Activated B cell treated with CpG ODN at 0.5 μM for 24 hours (primary cell): ENCODE measurements around the gene NT5C3B. TPM values are rescaled to one million over a fixed set of nuclear protein-coding genes. Genes with fewer than 3 reads are reported as not detected.
A peak's percentile ranks its signal among the peaks of the same experiment; 100 is the strongest.
"Not testable (repeated sequence)": the region's sequence is repeated elsewhere in the genome, so short reads cannot be mapped to it uniquely, and the experiment has no call there.

Source experiments
- ATAC-seq: fragments of 200-7000 bp; cut with Tn5 transposase; one replicate; pipeline ENCODE4 v1.10.0; 2021; ENCODE audit warnings: low read depth, mild to moderate bottlenecking, moderate library complexity
- CTCF ChIA-PET: fragments of 350-600 bp; sonication (Branson Sonifier 250); formaldehyde crosslinking; loops from one replicate; lab custom pipeline; 2021; ENCODE audit warnings: antibody characterized with exemption; lab: Charles Lee
- POLR2A ChIA-PET: fragments of 350-600 bp; sonication (Branson Sonifier 250); formaldehyde crosslinking; loops from one replicate; lab custom pipeline; 2021; ENCODE audit warnings: antibody characterized with exemption; lab: Charles Lee
- DNase-seq: peaks from one replicate; pipeline ENCODE4 v3.0.0; 2022
- H3K27ac Mint-ChIP-seq: one replicate; pipeline ENCODE4 v1.8.0; 2020; ENCODE audit warnings: mixed read lengths
- H3K27me3 Mint-ChIP-seq: one replicate; pipeline ENCODE4 v1.8.0; 2021; ENCODE audit warnings: mixed read lengths
- H3K36me3 Mint-ChIP-seq: one replicate; pipeline ENCODE4 v1.8.0; 2021; ENCODE audit warnings: low read depth, mixed read lengths
- H3K4me1 Mint-ChIP-seq: one replicate; pipeline ENCODE4 v1.8.0; 2021; ENCODE audit warnings: mixed read lengths
- H3K4me3 Mint-ChIP-seq: one replicate; pipeline ENCODE4 v1.8.0; 2020; ENCODE audit warnings: mild to moderate bottlenecking, mixed read lengths
- H3K9me3 Mint-ChIP-seq: one replicate; pipeline ENCODE4 v1.8.0; 2020; ENCODE audit warnings: mixed read lengths
- intact Hi-C: fragments of 100-400 bp; cut with micrococcal nuclease; formaldehyde crosslinking; loops from one replicate; pipeline ENCODE4 v1.15.1; 2024
- total RNA-seq: library from RNA; stranded (reverse); gene quantifications from 2 replicates; pipeline ENCODE4 v1.2.3, GENCODE V29; 2022
- TF ChIP-seq, protein P1 (sequence below): fragments of 200-600 bp; IDR thresholded peaks from one replicate; pipeline ENCODE4 v1.8.0; 2022; ENCODE audit warnings: antibody characterized with exemption, mild to moderate bottlenecking

Gene NT5C3B
- total RNA-seq, result 38.7 and 41.0 TPM in 2 replicates

DNA sequence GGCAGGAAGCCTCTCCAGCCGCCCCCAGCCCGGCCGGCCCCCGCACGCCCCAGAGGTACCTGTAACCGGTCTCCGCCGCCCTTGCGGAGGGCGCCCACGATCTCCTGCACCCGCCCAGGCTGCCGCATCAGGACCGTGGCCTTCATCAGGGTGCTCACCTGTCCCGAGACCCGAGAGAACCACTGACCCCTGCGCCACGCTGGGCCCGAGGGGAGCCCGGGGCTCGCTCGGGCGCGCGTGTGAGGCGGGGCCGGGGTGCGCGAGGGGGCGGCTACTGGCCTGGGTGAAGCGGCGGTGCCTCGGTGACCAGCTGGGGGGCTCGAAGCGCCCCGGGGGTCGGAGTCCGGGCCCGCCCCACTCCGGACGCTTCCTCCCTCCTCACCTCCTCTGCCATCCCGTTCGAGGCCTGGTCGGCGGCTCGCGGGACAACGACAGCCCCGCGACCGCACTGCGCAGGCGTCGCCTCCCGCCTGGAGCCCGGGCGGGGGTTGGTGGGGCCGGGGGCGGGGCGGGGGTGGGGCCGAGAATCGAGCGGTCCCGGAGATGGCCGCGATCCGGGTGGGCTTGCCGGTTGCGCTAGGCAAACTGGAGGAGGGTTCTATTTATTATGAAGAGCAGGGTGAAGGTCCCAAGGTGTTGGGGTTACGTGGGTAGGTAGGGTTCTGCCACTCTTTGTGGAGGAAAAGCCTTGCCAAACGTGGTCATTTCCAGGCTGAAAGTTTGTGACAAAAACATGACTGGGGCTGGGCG lies at the start of gene NT5C3B:
TSS of gene NT5C3B (minus strand) at position 433 of the 750 bp plus-strand sequence. CDS start at position 394, 39 bp downstream.
- Mint-ChIP-seq H3K36me3 (peaks cover 13% of the 10 kb centered on the region), H3K4me3 (peak within 1 kb of the TSS; percentile 87), H3K9me3 (no peaks in the 10 kb centered on the region), H3K4me1 (peaks cover 13% of the 10 kb centered on the region), H3K27me3 (no peaks in the 10 kb centered on the region), H3K27ac (peak within 1 kb of the TSS; percentile 41)
- intact Hi-C loops, result no loop called here
- POLR2A ChIA-PET, result interaction anchor here (1.3 to 2.7 kb wide), 3 partner anchors 29 to 147 kb away, joined by 4 to 10 read pairs (median 4); partner anchors contain the start of genes EIF1, JUP and KLHL11
- CTCF ChIA-PET, result interaction anchor here (0.7 kb wide), 1 partner anchor 26 kb away, joined by 3 read pairs; no protein-coding TSS in a partner anchor
- TF ChIP-seq, protein P1, sequence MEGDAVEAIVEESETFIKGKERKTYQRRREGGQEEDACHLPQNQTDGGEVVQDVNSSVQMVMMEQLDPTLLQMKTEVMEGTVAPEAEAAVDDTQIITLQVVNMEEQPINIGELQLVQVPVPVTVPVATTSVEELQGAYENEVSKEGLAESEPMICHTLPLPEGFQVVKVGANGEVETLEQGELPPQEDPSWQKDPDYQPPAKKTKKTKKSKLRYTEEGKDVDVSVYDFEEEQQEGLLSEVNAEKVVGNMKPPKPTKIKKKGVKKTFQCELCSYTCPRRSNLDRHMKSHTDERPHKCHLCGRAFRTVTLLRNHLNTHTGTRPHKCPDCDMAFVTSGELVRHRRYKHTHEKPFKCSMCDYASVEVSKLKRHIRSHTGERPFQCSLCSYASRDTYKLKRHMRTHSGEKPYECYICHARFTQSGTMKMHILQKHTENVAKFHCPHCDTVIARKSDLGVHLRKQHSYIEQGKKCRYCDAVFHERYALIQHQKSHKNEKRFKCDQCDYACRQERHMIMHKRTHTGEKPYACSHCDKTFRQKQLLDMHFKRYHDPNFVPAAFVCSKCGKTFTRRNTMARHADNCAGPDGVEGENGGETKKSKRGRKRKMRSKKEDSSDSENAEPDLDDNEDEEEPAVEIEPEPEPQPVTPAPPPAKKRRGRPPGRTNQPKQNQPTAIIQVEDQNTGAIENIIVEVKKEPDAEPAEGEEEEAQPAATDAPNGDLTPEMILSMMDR, result no peak
- DNase-seq (peak; percentile 65), ATAC-seq (peak; percentile 87)

DNA sequence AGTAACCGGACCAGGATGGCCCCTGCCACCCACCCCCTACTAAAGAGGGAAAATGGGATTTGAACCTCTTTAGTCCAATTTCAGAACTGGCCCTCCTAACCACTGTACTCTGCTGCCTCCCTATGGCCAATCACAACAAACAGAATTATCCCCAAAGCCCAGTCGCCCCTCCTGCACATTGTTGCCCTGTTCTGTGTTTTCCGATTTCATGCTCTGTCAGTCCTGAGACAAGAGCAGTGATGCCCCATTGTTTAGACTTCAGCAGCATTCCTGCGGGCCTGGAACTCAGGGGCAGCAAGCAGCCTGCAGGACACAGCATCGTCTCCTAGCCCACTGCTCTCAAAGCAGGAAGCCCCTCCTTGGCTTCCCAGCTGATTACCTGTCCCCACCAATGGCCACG lies 49.7 kb upstream of the NT5C3B start:
- Mint-ChIP-seq H3K27me3 (no peaks in the 10 kb centered on the region), H3K27ac (no peak overlapping the region), H3K4me3 (no peak overlapping the region), H3K36me3 (peaks cover 79% of the 10 kb centered on the region), H3K4me1 (no peaks in the 10 kb centered on the region), H3K9me3 (no peaks in the 10 kb centered on the region)
- TF ChIP-seq, protein P1, result no peak
- ATAC-seq (no peak), DNase-seq (no peak)
- ChIA-PET CTCF (no interaction called here), POLR2A (no interaction called here)
- intact Hi-C loops, result loop anchor here (1.0 kb wide), 1 partner anchor 147 kb away; no protein-coding TSS in a partner anchor

DNA sequence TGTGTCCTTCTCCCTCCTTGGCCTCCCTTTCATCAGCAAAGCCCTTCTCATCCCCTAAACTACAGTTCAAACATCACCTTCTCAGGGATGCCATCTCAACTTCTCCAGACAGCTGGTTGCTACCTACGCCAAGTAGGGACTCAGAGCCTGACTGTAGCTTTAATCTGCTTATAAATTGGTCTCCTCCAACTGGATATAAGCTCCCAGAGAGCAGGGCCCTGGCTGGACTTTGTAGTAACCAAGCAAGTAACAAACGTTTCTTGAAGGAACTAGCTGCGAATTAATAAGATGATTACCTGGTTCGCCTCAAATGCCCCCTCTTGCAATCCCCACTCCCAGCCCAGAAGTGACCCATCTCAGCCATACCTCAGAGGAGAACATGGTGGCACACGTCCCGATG lies 46.7 kb upstream of the NT5C3B start:
- no peak overlapping the region for H3K4me3 Mint-ChIP-seq
- CTCF ChIA-PET, result no interaction called here
- peaks cover 82% of the 10 kb centered on the region for H3K36me3 Mint-ChIP-seq

DNA sequence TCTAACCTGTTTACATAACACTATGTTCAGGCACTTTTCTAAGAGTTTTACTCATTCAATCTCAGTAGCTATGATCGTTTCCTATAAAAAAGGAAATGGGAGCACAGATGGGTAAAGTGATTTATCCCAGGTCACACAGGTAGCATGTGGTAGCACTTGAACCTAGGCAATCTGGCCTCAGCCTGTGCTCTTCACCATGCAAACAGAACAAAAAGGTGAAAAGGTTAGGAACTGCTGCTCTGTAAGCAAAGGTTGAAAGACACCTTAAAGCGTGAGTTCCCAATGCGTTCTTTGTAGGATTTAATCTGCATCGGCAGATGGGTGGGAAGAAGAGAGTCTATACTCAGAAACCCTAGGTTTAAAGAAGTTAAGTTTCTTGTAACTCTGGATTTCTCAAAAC lies 44.1 kb upstream of the NT5C3B start:
- Mint-ChIP-seq H3K9me3 (no peaks in the 10 kb centered on the region), H3K4me3 (no peak overlapping the region), H3K36me3 (peaks cover 76% of the 10 kb centered on the region), H3K27ac (no peak overlapping the region), H3K4me1 (no peaks in the 10 kb centered on the region), H3K27me3 (no peaks in the 10 kb centered on the region)
- DNase-seq, result no peak
- no peak for ATAC-seq
- CTCF ChIA-PET, result no interaction called here
- intact Hi-C loops, result no loop called here
- POLR2A ChIA-PET, result interaction anchor here (0.6 to 0.7 kb wide), 2 partner anchors 42 to 311 kb away, joined by 4 to 11 read pairs; no protein-coding TSS in a partner anchor
- TF ChIP-seq, protein P1, result no peak

More for the DNA sequence above, 46.7 kb upstream of the NT5C3B start:
- no peak overlapping the region for H3K27ac Mint-ChIP-seq
- DNase-seq, result no peak
- POLR2A ChIA-PET, result no interaction called here
- ATAC-seq, result no peak
- no peaks in the 10 kb centered on the region for H3K27me3 Mint-ChIP-seq
- no peaks in the 10 kb centered on the region for H3K4me1 Mint-ChIP-seq
- no peaks in the 10 kb centered on the region for H3K9me3 Mint-ChIP-seq
- TF ChIP-seq, protein P1, result no peak
- intact Hi-C loops, result no loop called here

DNA sequence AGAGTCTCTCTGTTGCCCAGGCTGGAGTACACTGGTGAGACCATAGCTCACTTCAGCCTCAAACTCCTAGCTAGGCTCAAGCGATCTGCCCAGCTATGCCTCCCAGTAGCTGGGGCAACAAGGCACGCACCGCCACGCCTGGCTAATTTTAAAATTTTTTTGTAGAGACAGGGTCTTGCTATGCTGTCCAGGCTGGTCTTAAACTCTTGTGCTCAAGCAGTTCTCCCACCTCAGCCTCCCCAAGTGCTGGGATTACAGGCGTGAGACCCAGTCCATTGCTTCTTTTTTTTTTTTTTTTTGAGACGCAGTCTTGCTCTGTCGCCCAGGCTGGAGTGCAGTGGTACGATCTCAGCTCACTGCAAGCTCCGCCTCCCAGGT lies 38.2 kb upstream of the NT5C3B start:
- ATAC-seq, CTCF ChIA-PET, H3K27me3 Mint-ChIP-seq, DNase-seq, H3K27ac Mint-ChIP-seq, POLR2A ChIA-PET, H3K4me3 Mint-ChIP-seq, intact Hi-C loops, H3K4me1 Mint-ChIP-seq, H3K9me3 Mint-ChIP-seq: not testable (repeated sequence)
- H3K36me3 Mint-ChIP-seq, result peaks cover 76% of the 10 kb centered on the region
